MV-4-11 (cell line): ENCODE data around the gene FAM9B.
"Not testable (repeated sequence)": the region's sequence is repeated elsewhere in the genome, so short reads cannot be mapped to it uniquely, and the experiment has no call there.

Source experiments
- DNase-seq: peaks from one replicate; lab custom pipeline; 2025; lab: John Stamatoyannopoulos, UW

FAM9B gene

DNA sequence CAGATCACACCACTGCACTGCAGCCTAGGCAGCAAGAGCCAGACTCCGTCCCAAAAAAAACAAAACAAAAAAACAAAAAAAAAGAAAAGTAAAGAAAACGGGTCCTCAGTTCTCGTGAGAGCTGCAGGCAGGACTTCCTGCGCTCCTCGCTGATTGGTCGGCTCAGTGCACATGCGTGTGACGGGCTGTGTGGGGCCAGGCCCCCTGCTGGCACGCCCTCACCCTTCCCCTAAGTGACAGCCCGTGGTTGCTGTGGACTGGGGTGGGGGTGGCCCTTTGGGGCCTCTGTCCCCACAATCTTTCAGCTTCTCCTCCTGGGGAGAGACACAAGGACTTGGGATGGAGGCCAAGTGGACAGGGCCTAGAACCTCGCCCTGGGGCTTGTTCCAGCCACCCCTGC lies at the start of gene FAM9B:
FAM9B (minus strand) TSS at position 139 of the 400 bp plus-strand sequence. CDS start 1,141 bp downstream, outside the sequence.
- DNase-seq: no peak

DNA sequence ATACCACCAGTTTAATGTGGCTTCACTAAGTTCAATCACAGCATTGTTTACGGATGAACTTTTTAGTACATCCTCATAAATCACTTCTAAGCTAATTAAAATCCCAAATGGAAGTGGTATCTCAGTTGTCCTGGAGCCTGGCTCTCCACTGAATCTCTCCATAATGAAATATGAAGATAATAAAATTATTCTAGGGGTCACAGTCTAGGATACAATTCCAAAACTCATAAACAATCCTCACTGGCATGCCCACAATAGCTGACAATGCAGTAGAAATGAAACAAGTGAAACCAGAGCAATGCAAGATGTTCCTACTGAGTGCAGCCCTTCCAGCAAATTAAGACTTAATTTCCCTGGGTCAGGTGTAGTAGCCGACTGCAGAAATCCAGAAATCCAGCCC lies 47.3 kb upstream of the FAM9B start:
- no peak for DNase-seq

DNA sequence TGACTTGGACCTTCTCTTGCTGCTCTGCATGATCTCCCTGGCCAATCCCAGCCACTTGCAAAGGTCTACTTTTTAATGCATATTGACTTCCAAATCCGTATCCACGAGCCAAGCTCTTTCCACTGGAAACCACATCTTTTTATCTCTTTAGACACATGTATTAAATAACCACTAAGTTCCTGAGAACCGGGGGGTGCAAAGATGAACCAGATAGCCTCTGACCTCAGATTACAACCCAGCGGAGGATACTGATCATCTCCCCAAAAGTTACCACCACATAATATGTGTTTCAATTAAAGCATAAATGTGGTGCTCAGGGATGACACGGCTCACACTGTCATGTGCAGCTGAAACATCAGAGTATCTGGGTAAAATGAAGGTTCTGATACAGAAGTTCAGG lies 40.4 kb upstream of the FAM9B start:
- DNase-seq: no peak

DNA sequence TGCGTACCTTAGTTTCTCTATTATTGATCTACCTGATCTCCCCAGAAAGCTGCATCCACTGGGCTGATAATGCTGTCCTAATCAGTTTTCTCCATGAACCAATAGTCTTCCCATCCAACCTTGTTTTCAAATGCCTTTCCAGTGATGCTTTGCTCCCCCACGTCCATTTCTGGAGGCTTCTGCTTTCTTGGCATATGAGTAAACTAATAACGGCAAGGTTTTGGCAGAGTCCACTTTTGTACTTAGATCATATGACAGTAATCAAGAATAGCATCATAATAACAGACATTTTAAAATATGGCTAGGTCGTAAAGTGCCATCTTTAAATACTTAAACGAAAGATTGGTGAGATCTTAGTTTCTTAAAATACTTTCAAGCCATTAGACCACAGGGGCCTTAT lies 38.4 kb upstream of the FAM9B start:
- no peak for DNase-seq

DNA sequence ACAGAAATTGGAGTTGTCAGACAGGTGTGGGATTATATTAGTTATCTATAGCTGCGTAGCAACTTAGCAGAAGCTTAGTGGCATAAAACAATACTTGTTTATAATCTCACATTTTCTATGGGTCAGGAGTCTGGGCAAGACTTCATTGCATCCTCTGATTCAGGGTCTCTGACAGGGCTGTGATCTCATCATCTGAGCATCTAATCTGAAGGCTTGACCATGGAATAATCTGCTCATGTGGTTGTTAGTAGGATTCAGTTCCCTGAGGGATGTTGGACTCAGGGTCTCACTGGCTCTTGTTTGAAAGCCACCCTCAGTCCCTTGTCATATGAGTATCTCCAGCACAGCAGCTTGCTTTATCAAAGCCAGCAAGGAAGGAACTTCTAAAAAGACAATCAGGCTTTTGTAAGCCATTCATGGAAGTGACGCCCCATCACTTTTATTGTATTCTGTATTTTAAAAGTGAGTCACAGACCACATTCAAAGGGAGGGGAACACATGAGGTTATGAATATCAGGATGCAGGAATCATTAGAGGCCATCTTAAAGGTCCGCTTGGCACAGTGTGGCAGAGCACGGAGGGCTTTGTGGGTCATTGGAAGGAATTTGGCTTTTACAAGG lies 37.2 kb upstream of the FAM9B start:
- no peak for DNase-seq

DNA sequence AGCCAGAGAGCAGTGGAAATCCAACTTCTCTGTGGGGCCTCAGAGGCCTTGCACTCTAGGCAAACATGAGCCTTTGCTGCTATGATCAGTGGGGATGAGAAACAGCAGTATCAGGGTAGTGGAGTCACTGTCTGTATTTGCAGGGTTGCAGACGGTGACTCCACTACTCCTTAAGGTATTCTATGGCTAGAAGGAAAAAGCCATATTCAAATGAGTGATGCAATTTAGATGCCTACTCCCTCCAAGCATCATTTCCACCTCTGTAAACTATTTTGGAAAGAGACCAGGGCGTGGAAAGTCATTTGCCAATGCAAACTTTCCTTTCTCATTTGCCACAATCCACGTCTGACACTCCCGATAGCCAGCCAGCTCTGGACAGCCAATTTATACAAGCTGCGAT lies 35.6 kb upstream of the FAM9B start:
- DNase-seq: no peak

DNA sequence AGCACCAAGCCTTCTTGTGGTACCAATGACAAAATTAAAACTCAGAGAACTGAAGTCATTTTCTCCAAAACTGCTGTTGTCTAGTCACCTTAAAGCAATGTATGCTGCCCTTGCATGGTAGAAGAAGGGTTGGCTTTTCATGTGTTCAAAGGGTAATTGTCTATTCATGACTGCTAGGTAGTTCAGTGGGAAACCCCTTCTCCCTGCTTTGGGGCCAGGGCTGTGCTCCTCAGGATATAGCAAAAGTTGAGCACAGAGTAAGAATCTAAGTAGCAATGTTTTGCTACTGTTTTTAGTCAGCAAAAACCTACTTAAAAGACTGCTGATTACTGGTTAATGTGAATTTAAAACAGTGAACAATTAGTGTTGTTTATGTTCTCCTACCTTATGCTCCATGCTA lies 30.8 kb upstream of the FAM9B start:
- DNase-seq: no peak

DNA sequence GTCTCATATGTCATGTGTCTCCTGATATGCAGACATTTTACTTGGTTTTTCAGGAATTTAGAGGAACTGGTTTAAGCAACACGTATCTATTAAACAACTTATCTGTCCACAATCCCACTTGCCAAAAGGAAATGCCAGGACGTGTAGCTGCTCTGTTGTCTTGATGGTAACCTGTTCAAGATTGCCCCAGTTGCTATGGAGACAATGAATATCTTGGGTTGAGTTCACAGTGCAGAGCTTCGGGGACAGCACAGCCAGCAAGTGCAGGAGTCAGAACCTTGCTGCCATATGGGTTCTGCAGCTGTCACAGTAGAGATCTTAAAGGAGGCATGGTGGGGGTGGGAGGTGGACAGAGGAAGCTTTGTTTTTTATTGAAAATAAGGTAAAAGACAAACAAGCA lies 28.7 kb upstream of the FAM9B start:
- DNase-seq: no peak

DNA sequence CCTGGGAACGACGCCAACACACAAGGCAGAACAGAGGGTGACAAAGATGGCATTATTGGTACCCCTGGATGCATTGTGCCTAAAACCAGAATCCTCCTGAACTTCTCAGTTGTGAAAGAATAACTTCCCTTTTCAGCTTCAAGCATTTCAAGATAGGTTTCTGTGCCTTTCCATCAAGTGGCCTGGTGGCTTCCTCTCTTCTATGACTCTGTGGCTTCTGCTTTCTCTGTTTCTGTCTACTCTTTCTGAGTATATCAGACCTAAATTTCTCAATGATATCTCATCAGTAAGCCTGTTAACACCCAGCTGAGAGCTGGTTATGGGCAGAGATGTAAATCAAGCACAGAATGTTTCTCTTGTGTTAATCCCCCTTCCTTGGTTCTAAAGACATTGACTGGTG lies 21.4 kb upstream of the FAM9B start:
- peak; percentile 94 for DNase-seq

DNA sequence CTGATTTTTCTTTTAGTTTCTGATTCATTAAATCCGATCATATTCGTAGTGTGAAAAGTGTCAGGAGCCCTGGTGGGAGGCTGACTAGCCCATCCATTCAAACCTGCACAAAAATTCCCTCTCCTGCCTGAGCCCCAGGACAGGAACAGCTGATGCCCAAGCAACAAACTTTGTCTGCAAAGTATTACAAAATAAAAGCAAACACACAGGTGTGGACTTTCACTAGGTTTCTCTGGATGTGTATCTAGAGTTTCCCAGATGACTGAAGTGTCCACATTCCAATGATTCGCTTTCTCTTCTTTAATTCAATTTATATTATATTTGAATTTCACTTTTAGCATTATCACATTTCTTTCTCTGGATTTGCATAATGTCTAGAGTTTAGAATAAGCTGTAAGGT lies 18.2 kb upstream of the FAM9B start:
- DNase-seq: no peak

DNA sequence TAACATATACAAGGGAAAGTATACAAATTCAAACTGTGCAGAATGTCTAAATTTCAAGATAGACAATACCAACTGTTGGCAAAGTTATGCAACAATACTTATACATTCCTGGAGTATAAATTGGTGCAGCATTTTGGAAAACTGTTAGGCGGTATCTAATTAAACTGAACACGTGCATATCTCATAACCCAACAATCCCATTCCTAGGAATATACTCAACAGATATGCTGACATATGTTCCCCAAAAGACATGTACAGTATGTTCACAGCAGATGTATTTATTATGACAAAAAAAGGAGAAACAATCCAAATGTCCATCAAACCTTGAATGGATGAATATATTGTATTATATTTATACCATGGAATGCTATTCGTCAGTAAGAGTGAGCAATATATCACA lies 16.4 kb upstream of the FAM9B start:
- no peak for DNase-seq

DNA sequence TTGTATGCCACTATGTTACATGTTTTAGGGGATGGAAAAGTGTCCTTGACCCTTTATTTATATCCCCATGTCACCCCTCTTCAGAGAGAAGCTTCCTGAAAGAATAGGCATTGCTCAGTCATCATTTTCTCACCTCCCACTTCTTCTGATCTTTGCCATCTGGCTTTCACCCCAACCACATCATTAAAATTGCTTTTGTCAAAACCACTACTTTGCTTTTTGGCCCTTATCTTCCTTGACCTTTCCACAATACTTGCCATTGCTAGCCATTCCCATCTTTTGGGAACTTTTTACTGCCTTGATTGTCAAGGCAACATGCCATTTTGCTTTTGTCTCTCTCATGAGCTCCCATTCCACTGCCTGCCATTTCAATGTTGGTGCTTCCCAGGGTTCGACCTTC lies 14.9 kb upstream of the FAM9B start:
- DNase-seq: no peak

DNA sequence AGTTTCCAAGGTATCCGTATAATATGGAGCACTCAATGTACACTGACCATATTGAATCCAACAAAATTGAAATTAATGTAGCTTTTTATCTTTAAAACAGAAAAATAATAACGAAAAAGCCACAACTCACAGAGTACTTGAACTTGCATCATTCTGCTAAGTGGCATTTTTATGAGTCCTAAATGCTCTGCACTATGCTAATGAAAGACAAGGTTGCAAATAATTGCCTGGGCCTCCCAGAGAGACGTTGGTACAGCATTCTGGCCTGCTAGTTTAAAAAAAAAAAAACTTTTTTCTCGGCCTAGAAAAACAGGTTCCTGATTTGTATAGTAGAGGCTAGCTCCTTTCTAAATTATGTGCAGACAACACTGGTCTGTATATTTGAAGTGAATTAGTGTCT lies 4.3 kb upstream of the FAM9B start:
- DNase-seq: no peak

DNA sequence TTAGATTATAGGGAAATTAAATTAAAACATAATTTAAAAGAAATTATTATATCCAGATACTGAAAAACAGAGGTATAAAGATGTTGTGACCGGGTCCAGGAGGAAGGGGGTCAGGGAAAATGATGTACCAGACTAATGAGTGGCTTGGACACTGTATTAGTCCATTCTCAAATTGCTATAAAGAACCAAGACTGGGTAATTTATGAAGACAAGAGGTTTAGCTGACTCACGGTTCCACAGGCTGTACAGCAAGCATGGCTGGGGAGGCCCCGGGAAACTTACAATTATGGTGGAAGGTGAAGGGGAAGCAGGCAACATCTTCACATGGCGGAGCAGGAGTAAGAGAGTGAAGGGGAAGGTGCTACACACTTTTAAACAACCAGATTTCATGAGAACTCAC lies 3.4 kb upstream of the FAM9B start:
- DNase-seq: no peak

DNA sequence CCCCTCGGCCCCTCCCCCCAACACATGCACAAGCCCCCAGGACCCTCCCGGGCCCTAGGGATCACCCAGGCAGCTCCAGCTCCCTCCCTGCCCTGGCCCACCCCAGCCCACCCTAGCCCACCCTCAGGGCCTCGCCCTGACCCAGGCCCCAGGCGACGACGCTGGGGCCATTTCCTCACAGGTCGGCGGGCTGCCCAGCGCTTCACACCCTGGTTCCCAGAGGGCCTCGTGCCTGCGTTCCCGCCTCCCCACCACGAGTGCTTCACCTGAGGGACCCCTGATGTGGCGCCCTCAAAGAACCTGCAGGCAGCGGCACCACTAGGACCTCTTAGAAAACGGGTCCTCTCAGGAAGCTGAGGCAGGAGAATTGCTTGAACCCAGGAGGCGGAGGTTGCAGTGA lies 341 bp downstream of the FAM9B start:
- no peak for DNase-seq

DNA sequence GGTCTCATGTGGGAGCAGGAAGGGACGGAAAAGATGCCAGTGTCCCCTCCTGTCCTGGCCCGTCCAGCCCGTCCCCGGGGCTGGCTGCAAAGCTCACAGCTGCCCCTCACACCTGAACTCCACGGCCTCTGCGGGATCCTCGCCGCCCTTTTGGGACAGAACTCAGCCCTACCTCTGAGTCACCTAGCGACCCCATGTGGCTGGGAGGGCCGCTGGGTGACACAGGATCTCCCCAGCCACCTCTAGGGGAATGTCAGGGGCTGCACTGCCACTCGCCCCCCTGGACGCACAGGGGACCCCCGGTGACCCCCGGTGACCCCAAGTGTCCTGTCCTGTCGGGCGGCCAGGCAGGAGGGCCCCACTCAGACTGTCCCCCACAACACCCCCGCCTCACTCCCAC lies 748 bp downstream of the FAM9B start:
- no peak for DNase-seq

DNA sequence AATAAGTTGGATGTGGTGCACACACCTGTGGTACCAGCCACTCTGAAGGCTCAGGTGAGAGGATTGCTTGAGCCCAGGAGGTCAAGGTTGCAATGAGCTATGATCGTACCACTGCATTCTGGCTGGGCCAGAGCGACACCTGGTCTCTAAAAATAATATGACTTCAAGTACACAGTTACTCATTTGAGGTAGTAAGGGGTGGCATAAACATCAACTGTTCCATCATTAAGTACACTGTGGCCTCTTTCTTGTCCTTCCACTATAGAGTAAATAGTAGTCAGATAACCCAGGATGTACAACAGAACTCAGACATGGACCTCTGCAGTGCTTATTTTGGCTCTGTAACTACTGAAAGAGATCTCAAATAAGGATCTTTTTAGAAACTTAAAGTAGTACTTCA lies 10.6 kb downstream of the FAM9B start:
- DNase-seq: no peak

DNA sequence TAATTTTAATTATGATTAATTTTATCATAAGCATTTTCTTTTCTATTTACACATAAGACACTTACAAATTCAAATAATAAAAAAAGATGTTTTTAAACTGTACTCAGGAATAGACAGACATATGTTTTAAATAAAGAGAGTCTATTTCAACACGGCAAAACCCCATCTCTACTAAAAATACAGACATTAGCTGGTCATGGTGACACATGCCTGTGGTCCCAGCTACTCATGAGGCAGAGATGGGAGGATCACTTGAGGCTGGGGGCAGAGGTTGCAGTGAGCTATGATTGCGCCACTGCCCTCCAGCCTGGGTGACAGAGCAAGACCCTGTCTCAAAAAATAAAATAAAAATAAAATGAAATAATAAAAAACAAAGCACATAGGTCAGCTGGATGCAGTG lies 14.8 kb downstream of the FAM9B start:
- DNase-seq: no peak

DNA sequence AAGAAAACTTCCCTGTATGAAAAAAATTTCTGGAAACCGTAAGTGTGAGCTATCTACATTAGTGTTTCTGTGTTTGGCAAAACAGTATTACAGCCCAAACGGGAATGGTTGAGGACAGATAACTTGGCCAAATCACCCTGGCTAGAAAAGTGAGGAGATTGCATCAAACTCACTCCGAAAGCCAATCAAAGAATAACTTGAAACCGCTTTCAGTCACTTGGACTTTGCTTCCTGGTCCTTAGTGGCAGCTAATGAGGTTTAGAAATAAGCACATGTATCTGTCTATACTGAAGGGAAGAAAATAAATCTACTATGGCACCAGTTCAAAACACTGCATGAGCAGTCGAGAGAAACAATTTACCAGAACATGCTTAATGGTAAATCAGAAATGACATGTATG lies 15.6 kb downstream of the FAM9B start:
- not testable (repeated sequence) for DNase-seq

DNA sequence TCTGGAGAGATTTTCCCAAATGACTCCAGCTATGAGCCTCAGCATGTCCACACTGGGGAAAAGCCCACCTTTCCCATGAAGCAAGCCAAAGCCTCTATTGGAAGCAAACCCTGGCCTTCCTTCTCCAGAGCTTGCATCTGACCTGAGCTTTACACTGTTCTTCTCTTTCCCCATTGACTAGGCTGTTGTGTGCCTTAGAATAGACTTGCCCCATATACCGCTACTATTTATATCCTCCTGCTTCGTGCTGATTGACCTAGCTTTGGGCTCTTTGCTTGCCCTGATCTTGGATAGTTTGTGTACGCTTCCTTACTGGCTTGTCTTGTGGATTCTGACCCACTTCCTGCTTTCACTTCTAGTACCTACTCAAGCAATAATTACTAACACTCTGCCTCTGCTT lies 30.9 kb downstream of the FAM9B start:
- DNase-seq: peak; percentile 89

DNA sequence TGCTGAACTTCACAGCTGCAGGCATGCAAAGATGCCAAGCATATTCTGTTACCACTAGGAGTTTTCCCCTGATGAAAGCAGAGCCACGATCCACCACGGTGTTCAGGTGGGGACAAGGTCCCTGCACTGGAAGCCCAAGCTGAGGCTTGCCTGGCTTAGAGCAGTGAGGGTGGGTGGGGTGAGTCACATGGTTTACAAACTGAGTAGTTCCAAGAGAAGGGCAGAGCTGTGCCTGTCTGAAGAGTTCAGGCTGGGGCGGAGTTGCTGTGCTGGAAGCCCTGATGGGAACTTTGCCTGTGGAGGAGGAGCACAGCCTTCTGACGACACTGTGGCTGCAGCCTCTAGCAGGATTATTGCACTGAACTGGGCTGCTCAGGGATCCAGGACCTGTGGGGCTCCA lies 45.5 kb downstream of the FAM9B start:
- DNase-seq: peak; percentile 1

DNA sequence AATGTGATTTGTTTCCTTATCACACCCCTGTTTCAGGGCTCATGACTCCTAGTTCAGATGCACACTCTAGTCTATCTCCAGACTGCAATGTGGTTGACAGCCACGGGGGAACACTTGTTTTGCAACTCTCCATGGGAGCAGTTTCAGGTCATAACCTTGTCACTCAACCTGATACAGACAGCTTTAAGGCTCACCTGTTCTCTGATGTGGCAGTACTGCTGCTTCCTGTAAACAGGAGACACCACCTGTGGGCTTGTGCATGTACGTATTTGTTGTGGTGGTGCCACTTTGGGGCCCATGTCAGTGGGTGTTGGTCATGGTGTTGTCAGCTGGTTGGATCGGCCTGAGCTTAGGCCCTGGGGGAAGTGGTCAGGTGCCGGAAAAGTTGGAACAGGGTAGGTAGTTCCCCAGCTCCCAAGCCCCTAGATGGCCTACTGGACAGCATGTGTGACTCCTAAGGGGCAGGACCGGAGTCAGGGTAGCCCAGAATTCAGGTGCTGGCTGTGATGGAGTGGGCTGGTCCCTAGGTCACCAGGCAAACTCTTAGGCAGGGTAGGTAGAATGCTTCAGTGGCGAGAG lies 46.2 kb downstream of the FAM9B start:
- DNase-seq: no peak

DNA sequence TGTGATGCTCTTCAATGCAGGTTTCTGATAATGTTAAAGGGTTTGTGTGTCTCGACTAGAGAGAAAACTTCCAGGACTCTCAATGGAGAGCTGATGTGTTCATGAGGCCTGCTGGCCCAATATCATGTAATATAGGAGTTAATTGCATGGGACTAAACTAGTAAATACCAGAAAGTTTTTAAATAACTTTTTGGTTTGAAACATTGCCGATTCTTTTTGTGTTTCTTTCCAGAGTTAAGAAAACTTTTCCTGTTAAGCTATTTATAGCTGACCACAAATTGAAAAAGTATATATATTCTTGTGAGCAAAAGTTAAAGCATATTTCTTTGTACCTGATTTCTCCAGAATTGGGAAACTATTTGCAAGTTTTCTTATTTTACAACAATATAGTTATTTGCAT lies 49.7 kb downstream of the FAM9B start:
- no peak for DNase-seq

DNA sequence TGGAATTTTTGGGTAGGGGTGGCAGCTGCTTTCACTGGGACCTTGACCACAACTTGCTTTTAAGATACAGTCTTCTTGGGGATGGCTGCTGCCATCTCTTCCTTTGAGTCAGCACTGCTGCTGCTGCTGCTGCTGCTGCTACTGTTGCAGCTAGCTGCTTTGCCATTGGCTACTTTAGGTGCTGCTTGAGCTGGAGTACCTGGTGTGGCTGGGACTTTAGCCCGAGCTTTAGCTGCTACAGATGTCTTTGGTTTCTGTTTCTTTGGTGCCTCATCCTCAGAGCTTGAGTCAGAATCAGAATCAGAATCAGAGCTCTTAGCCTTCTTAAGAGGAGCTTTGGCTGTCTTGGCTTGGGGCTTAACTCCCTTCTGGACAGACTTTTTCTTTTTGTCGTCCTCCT lies 52.2 kb downstream of the FAM9B start:
- DNase-seq: no peak
